ENCODE data around the gene ZNF792. TPM values are rescaled to one million over a fixed set of nuclear protein-coding genes. Genes with fewer than 3 reads are reported as not detected.

Gene ZNF792
- total and polyA plus RNA-seq, 2 of the 8 experiments (the other 6 are each of a cell fraction or from before 2014, with no cell fraction given), result 2.5 to 7.2 TPM

GRCh38 chr19:35013041-35013819 lies 49.2 kb upstream of the ZNF792 start (continued):
- TF ChIP-seq TEAD4 (IDR thresholded peaks at IDR 0.05; ENCODE audit: low read depth, low read length) (peak; percentile 37; the same call in 1 of the 2 replicates), CBX5 (IDR thresholded peaks at IDR 0.05; ENCODE audit: low read depth, low read length) (no peak), CHD7 (IDR thresholded peaks at IDR 0.05; ENCODE audit: insufficient replicate concordance, low read length) (no peak), SIN3A (conservative IDR thresholded peaks at IDR 0.05 in 1 of 2, IDR thresholded peaks at IDR 0.05 in 1 of 2; ENCODE audit: low read depth in 1 of 2, low read length in 2 of 2) (peak in 1 of 2 experiments; percentile 61; a peak in 1 of 4 replicates), RAD21 (IDR thresholded peaks at IDR 0.05 in 1 of 2, conservative IDR thresholded peaks at IDR 0.05 in 1 of 2; ENCODE audit: low read depth in 2 of 2, low read length in 2 of 2) (peak; percentile 96), CTBP2 (IDR thresholded peaks at IDR 0.05; ENCODE audit: borderline replicate concordance, insufficient read depth, insufficient read length, low read length) (no peak), JUND (IDR thresholded peaks at IDR 0.05; ENCODE audit: low read length) (0 out of 2 replicates have a peak, but pooled peaks have one; percentile 23), SP4 (IDR thresholded peaks at IDR 0.05; ENCODE audit: low read length) (peak; percentile 64; the same call in 1 of the 2 replicates)

Data from H1 (cell line).